NCI-H1436 treated with DMSO at 0.1 percent for 48 hours (cell line): ENCODE results near the gene CPLANE1.

Experiments used
- DNase-seq: peaks from one replicate; lab custom pipeline; 2025; lab: John Stamatoyannopoulos, UW

The CPLANE1 gene

GRCh38 chr5:37064442-37064841 is 184.7 kb downstream of the CPLANE1 start:
- DNase-seq = no peak

GRCh38 chr5:37063739-37064138 is 185.4 kb downstream of the CPLANE1 start:
- no peak for DNase-seq

- no peak for DNase-seq
Measured at GRCh38 chr5:37060030-37060429, 189.1 kb downstream of the CPLANE1 start.

- no peak for DNase-seq
Measured at GRCh38 chr5:37056762-37057161, 192.4 kb downstream of the CPLANE1 start.
